Measurements from ENCODE around the gene ZMIZ1.

- no peak for TF ChIP-seq CTCF (IDR thresholded peaks at IDR 0.05)
- TF ChIP-seq EP300 (IDR thresholded peaks at IDR 0.05), result no peak
Measured at GRCh38 chr10:79176949-79177602, 108.3 kb downstream of the ZMIZ1 start.
